ENCODE results near the gene TTC27. TPM values are rescaled to one million over a fixed set of nuclear protein-coding genes. Genes with fewer than 3 reads are reported as not detected.
A peak's percentile ranks its signal among the peaks of the same experiment; 100 is the strongest.
"Not testable (repeated sequence)": the region's sequence is repeated elsewhere in the genome, so short reads cannot be mapped to it uniquely, and the experiment has no call there.

TTC27 gene
- total RNA-seq, 1 donor from 2014 or later = 20.4 TPM

DNA sequence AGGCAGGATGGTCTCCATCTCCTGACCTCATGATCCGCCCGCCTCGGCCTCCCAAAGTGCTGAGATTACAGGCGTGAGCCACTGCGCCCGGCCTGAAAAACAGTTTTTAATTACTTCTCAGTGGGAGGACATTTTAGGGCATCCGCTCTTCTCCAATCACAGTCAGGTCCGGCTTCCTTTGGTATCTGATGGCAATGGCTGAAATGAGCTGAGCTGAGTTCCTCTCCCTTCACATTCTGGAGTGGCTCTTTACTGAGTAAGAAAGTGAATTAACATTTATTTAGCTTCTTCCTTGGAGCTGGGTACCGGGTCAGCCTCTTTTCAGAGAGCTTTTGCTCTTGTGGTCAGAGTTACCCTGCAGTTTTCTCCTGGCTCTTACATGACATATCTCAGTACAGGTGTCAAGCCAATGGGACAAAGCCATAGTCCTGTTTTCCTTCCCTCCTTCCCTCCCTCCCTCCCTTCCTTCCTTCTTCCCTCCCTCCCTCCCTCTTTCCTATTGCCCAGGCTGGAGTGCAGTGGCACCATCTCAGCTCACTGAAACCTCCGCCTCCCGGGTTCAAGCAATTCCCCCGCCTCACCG, 1.1 kb upstream of the TTC27 start:
- Mint-ChIP-seq H3K36me3 (peaks cover 8% of the 10 kb centered on the region), H3K27ac (no peak overlapping the region), H3K9me3 (no peaks in the 10 kb centered on the region)

DNA sequence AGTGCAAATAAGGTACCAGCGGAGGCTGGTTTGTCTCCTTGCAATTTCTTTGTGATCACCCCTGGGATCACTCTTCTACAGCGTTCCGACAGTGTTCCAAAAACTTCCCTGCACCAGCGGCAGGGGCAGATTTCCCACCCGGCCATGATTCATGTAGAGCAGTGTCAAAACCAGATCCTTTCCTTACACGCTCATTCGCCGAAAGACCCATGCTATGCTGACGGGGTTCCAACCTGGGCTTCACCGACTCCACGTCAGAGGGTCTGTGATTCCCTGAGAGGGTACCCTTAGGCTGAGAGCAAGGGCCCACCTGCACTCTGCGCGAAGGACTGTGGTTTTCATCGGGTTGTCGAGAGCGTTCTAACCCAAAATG, 423 bp upstream of the TTC27 start:
- Mint-ChIP-seq H3K9me3 (no peaks in the 10 kb centered on the region), H3K27ac (peak overlapping the region; percentile 81), H3K27me3 (peaks cover 4% of the 10 kb centered on the region), H3K4me3 (peak overlapping the region; percentile 94), H3K4me1 (ENCODE audit: unreplicated experiment) (peaks cover 7% of the 10 kb centered on the region), H3K36me3 (peaks cover 3% of the 10 kb centered on the region)
- TF ChIP-seq, protein P1, sequence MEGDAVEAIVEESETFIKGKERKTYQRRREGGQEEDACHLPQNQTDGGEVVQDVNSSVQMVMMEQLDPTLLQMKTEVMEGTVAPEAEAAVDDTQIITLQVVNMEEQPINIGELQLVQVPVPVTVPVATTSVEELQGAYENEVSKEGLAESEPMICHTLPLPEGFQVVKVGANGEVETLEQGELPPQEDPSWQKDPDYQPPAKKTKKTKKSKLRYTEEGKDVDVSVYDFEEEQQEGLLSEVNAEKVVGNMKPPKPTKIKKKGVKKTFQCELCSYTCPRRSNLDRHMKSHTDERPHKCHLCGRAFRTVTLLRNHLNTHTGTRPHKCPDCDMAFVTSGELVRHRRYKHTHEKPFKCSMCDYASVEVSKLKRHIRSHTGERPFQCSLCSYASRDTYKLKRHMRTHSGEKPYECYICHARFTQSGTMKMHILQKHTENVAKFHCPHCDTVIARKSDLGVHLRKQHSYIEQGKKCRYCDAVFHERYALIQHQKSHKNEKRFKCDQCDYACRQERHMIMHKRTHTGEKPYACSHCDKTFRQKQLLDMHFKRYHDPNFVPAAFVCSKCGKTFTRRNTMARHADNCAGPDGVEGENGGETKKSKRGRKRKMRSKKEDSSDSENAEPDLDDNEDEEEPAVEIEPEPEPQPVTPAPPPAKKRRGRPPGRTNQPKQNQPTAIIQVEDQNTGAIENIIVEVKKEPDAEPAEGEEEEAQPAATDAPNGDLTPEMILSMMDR (conservative IDR thresholded peaks at IDR 0.05) = peak; percentile 50
- DNase-seq (ENCODE audit: extremely low spot score, unreplicated experiment) = no peak

More for the DNA sequence above, 1.1 kb upstream of the TTC27 start:
- H3K4me1 Mint-ChIP-seq (ENCODE audit: unreplicated experiment) = peaks cover 7% of the 10 kb centered on the region
- H3K27me3 Mint-ChIP-seq = peaks cover 4% of the 10 kb centered on the region
- DNase-seq (ENCODE audit: extremely low spot score, unreplicated experiment) = no peak
- H3K4me3 Mint-ChIP-seq = peak overlapping the region; percentile 94
- TF ChIP-seq, protein P1 (conservative IDR thresholded peaks at IDR 0.05) = no peak

DNA sequence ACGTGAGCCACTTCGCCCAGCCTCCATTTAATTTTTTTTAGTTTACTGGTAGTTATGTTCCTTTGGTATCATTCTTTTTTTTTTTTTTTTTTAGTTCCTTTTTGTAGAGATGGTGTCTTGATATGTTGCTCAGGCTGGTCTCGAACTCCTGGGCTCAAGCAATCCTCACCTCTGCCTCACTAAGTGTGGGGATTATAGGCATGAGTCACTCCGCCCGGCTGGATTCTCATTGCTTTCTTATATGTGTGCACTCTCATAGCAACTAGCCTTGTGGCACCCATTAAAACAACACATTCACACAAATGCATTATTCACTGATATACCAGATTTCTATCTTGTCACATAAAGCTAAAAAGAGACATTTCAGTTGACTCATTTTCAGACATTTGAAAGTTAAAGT, 4.2 kb downstream of the TTC27 start:
- Mint-ChIP-seq H3K9me3 (no peaks in the 10 kb centered on the region), H3K4me1 (ENCODE audit: unreplicated experiment) (peaks cover 7% of the 10 kb centered on the region), H3K27ac (no peak overlapping the region), H3K36me3 (peaks cover 5% of the 10 kb centered on the region), H3K4me3 (no peak overlapping the region), H3K27me3 (peaks cover 3% of the 10 kb centered on the region)
- TF ChIP-seq, protein P1 (conservative IDR thresholded peaks at IDR 0.05) = no peak
- DNase-seq (ENCODE audit: extremely low spot score, unreplicated experiment) = no peak

DNA sequence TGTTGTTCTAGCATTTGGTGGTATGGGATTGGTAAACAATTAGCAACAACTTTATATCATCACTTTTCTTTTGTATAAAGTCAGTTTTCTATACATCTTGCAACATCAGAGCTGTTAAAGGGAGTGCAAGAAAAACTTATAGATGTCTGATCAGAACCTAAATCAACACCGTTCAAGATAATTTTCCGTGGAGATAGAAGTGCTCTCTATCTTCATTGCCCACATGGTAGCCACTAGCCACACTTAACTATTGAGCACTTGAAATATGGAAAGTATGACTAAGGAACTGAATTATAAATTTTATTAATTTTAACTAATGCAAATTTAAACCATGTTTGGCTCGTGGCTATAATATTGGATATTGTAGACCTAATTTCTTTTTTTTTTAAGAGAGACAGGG, 5.2 kb downstream of the TTC27 start:
- TF ChIP-seq, protein P1 (conservative IDR thresholded peaks at IDR 0.05) = no peak
- H3K4me1 Mint-ChIP-seq (ENCODE audit: unreplicated experiment) = peaks cover 3% of the 10 kb centered on the region
- DNase-seq (ENCODE audit: extremely low spot score, unreplicated experiment) = no peak
- no peak overlapping the region for H3K4me3 Mint-ChIP-seq
- no peaks in the 10 kb centered on the region for H3K27me3 Mint-ChIP-seq
- no peak overlapping the region for H3K27ac Mint-ChIP-seq
- H3K9me3 Mint-ChIP-seq = no peaks in the 10 kb centered on the region
- peaks cover 5% of the 10 kb centered on the region for H3K36me3 Mint-ChIP-seq

DNA sequence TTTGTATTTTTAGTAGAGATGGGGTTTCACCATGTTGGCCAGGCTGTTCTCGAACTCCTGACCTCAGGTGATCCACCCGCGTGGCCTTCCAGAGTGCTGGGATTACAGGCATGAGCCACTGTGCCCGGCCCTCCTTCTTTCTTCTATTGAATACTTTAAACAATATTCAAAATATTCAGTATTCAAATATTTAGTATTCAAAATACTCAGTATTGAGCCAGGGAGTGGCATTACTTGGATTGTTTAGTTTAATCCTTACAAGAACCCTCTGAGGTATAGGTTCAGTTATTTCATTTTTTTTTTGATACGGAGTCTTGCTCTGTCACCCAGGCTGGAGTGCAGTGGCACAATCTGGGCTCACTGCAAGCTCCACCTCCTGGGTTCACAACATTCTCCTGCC, 10.7 kb downstream of the TTC27 start:
- H3K27ac Mint-ChIP-seq; H3K9me3 Mint-ChIP-seq; H3K4me1 Mint-ChIP-seq (ENCODE audit: unreplicated experiment); H3K27me3 Mint-ChIP-seq; H3K36me3 Mint-ChIP-seq; H3K4me3 Mint-ChIP-seq; DNase-seq (ENCODE audit: extremely low spot score, unreplicated experiment): not testable (repeated sequence)

DNA sequence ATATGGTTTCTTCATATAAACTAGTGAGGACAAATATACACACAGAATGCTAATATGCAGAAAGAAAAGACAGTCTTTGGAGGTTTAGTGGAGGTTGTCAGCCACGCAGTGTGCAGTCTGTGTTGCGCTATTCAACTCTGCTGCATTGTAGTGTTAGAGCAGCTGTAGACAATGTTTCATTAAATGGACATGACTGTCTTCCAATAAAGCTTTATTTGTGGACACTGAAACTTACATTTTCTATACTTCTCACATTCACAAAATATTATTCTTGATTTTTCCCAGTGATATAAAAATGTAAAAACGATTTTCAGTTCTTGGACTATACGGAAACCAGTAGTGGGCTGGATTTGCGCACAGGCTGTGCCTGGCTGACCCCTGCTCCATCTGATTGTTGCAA, 13.3 kb downstream of the TTC27 start:
- Mint-ChIP-seq H3K36me3 (peaks cover 5% of the 10 kb centered on the region), H3K4me3 (no peak overlapping the region), H3K9me3 (no peaks in the 10 kb centered on the region), H3K4me1 (ENCODE audit: unreplicated experiment) (no peaks in the 10 kb centered on the region), H3K27me3 (no peaks in the 10 kb centered on the region), H3K27ac (no peak overlapping the region)
- TF ChIP-seq, protein P1 (conservative IDR thresholded peaks at IDR 0.05) = no peak
- DNase-seq (ENCODE audit: extremely low spot score, unreplicated experiment) = no peak
